GM10847 (cell line): ENCODE data around the gene CCDC178.

Experiments
- POLR2A ChIP-seq: IDR thresholded peaks from 2 replicates; pipeline ENCODE4 v1.6.1; 2011; ENCODE audit not compliant: insufficient read length; ENCODE audit errors: extremely low read depth

The CCDC178 gene

GRCh38 chr18:33404244-33404873, 36.2 kb downstream of the CCDC178 start:
- no peak for TF ChIP-seq POLR2A

- TF ChIP-seq POLR2A: no peak
Observed at GRCh38 chr18:33375829-33376228, 64.7 kb downstream of the CCDC178 start.

GRCh38 chr18:33372442-33372841, 68.1 kb downstream of the CCDC178 start:
- no peak for TF ChIP-seq POLR2A

GRCh38 chr18:33369711-33370449, 70.6 kb downstream of the CCDC178 start:
- no peak for TF ChIP-seq POLR2A

GRCh38 chr18:33356735-33357134, 83.8 kb downstream of the CCDC178 start:
- no peak for TF ChIP-seq POLR2A

GRCh38 chr18:33355756-33356155, 84.8 kb downstream of the CCDC178 start:
- no peak for TF ChIP-seq POLR2A

GRCh38 chr18:33355263-33355662, 85.3 kb downstream of the CCDC178 start:
- TF ChIP-seq POLR2A: no peak

GRCh38 chr18:33350256-33350655, 90.3 kb downstream of the CCDC178 start:
- TF ChIP-seq POLR2A: no peak

GRCh38 chr18:33334781-33335180, 105.7 kb downstream of the CCDC178 start:
- TF ChIP-seq POLR2A: no peak

GRCh38 chr18:33330711-33331110, 109.8 kb downstream of the CCDC178 start:
- no peak for TF ChIP-seq POLR2A

GRCh38 chr18:33326975-33327374, 113.5 kb downstream of the CCDC178 start:
- TF ChIP-seq POLR2A: no peak

- no peak for TF ChIP-seq POLR2A
Observed at GRCh38 chr18:33317640-33318039, 122.9 kb downstream of the CCDC178 start.

- TF ChIP-seq POLR2A: no peak
Observed at GRCh38 chr18:33316146-33316587, 124.4 kb downstream of the CCDC178 start.

- no peak for TF ChIP-seq POLR2A
Observed at GRCh38 chr18:33307520-33307919, 133.0 kb downstream of the CCDC178 start.

- no peak for TF ChIP-seq POLR2A
Observed at GRCh38 chr18:33304277-33304676, 136.2 kb downstream of the CCDC178 start.

- no peak for TF ChIP-seq POLR2A
Observed at GRCh38 chr18:33291539-33291938, 149.0 kb downstream of the CCDC178 start.
